ENCODE results near the gene ASIC1.
A peak's percentile ranks its signal among the peaks of the same experiment; 100 is the strongest.

ASIC1 gene

DNA sequence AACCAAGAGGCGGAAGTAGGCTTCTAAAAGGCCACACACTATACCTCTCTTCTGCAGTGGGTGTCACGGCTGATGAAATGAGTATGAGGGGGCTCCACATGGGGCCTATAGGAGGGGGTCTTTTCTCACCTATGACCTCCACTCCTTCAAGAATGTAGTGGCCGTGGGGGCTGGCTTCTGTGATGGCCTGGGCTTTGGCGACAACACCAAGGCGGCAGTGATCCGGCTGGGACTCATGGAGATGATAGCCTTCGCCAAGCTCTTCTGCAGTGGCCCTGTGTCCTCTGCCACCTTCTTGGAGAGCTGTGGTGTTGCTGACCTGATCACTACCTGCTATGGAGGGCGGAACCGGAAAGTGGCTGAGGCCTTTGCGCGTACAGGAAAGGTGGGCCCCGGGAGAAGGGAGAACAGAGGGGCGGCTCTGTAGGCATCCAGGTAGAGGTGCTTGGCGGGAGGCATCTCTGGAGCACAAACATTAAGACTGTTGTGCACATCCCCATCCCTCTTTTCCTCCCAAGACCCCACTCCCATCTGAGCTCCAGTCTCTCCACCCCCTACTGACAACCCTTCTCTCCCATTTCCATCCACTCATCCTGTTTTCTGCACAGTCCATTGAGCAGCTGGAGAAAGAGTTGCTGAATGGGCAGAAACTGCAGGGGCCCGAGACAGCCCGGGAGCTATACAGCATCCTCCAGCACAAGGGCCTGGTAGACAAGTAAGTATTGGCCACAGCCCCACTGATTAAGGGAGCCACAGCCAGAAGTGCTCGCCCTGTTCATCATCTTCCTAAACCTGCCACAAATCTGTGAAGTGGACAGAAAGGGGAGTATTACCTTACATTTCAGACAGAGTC, 50.2 kb downstream of the ASIC1 start:
- DNase-seq (ENCODE audit: low read depth): no peak

DNA sequence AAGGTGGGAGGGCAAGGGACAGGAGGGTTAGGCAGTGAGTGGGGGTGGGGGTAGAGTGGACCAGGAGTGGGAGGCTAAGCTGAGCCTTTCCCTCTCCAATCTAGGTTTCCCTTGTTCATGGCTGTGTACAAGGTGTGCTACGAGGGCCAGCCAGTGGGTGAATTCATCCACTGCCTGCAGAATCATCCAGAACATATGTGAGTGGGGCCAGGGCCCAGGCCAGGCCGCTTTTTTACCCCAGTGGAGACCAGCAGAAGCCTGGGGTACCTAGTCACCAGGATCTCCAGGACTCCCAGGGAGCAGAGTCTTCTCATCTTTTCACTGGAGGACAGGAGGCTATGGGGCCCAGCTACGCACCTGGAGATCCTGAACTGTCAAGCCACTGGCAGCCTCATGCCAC, 51.9 kb downstream of the ASIC1 start:
- DNase-seq (ENCODE audit: low read depth): no peak

DNA sequence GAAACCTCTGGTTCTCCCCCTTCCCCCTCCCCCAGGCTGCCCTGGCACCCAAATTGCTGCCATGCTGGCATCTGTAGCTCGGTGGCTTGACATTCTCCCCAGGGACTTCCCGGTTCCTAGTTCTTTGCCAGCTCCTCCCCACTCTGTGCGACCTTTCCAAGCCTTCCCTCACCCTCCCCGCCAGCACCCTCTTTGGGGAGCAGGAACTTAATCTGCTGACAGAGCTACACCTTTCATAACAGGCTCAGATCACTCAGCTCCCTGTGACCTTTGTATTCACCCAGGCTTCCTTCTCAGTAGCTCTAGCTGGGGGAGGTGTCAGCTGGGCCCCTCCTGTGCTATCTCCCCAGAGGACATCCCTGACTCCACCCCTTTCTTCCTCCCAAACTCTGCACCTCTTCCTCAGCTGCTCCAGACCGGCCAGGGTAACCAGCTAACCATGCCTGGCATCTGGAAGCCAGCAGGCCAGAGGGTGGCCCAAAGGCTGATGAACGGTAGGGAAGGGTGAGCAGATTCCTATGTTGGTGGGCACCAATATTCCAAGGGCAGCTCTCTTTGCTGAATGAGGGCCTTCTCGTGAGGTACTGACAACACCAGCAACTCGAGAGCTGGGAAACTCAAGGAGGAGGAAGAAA, 52.8 kb downstream of the ASIC1 start:
- DNase-seq (ENCODE audit: low read depth): no peak

DNA sequence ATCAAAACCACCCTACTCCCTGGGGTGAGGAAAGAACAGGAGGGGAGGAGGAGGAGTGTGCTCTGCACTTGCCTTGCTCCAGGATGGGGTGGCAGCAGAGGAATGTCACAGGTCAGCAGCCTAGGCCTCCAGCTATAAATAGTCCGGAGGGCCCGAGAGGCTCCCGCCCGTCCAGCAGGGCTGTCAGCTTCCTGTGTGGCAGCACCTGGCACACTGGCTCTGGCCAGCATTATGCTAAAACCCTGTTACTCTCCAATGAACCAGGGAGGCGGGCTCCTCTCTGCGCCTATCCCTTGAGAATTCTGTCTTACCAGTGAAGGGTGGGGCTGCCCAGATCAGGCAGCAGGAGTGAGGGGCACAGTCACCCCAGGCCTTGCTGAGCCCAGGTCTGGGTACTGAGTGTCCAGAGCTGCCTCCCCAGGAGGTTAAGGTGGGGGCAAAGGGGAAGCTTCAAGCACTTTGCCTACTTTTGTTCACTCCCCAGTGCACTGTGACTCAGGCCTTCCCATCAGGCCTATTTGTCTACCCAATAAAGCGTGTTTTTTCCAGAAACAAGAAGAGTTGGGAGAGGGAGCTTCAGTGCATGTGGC, 53.5 kb downstream of the ASIC1 start:
- no peak for DNase-seq (ENCODE audit: low read depth)

DNA sequence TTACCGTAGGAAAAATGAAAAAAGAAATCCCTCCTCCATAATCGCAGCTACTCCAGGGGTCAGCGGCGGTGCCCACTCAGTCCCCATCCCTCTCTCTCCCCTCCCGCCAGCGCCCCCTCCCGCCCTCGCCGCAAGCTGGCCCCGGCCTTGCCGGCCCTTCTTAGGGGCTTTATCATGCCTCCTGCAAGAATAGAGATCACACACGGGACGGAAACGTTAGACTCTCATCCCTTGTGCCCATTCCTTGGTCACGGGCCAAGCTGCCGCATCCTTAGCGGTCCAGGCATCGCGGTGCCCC, 53.9 kb downstream of the ASIC1 start:
- DNase-seq (ENCODE audit: low read depth): no peak

DNA sequence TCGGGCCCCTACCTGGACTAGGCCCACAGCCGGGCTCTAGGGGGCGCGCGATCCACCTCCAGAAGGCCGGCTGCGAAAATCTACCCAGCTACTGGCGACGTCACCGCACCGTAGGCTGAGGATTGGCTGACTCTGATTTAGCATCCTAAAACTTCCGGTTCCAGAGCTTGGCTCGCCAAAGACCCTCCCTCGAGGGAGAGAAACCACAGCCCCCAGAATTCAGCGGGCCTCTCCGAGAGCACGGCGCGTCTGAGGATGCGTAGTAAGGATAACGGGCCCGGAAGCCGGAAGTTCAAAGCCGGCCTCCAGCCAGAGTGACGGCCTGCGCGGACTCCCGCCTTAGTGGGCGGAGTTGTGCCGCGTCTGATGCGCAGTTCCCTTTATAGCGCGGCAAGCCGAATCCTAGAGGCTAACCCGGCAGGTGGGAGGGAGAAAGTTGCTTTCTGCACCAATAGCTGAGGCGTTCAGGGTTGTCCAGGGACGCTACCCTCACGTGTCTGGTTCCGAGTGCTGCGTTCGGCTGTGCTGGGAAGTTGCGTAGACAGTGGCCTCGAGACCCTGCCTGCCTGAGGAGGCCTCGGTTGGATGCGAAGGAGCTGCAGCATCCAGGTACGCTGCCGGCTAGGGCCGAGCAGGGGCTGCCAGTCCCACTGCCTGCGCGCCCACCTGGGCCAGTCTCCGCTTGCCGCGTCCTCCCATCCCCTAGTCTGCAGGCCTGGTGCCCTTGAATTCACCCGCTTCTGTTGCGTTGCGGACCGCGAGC, 54.5 kb downstream of the ASIC1 start, which contains the start of gene COX14:
TSS of gene COX14 (plus strand) at position 544 of the 763 bp plus-strand sequence. CDS start 7,808 bp downstream, outside the sequence.
- DNase-seq (ENCODE audit: low read depth): peak; percentile 97

DNA sequence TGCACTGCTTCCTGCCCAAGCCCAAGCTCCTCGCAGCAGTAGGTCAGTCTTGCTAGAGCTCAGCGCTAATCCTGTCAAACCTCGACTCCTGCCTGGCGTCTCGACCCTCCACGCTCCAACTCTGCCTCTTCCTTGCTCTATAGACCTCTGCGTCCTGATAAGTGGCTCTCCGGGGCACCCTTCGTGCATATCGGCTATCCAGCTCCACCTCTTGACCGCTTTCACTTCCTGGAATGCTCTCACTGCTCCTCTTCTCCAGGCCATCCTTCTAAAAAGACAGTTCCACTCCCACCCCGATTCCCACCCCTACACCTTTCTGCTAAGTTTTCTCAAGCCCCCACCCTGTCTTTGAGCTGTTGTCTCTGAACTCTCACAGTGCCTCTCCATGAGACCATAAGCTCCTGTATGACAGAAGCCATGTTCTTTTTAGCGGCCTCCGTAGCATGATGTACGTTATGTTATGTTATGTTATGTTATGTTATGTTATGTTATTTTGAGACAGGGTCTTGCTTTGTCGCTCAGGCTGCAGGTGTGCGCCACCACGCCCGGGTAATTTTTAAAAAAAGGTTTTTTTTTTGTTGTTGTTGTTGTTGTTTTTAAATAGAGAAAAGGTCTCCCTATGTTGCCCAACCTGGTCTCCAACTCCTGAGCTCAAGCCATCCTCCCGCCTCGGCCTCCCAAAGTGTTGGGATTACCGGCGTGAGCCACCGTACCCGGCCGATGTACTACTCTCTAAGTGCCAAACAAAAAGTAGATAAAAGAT, 55.2 kb downstream of the ASIC1 start:
- no peak for DNase-seq (ENCODE audit: low read depth)

DNA sequence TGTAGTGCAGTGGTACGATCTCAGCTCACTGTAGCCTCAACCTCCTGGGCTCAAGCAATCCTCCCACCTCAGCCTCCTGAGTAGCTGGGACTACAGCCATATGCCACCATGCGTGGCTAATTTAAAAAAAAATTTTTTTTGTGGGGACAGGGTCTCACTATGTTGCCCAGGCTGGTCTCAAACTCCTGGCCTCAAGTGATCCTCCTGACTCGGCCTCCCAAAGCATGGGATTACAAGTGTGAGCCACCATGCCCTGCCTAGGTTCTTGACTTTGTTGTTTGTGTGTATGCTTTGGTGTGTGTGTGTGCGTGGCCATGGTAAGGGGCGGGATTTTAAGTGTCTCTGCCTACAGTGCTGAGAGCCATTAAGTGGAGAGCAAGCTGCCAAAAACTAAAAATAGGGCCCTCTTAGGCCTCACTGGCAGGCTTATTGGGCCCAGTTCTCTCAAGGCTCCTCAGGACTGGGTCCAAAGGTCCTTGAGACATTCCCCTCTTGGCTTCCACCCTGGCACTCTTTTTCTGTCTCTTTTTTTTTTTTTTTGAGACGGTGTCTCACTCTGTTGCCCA, 59.7 kb downstream of the ASIC1 start:
- DNase-seq (ENCODE audit: low read depth): no peak

DNA sequence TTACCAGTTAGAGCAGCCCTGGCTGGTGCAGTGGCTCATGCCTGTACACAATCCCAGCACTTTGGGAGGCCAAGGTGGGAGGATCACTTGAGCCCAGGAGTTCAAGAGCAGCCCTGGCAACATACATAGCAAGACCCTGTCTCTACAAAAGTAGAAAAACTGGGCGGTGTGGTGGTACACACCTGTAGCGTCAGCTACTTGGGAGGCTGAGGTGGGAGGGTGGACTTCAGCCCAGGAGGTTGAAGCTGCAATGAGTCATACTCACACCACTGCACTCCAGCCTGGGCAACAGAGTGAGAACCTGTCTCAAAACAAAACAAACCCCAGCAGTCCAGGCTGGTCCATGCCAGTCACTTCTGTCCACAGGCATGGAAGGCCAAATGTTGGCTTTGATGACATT, 62.0 kb downstream of the ASIC1 start:
- no peak for DNase-seq (ENCODE audit: low read depth)

DNA sequence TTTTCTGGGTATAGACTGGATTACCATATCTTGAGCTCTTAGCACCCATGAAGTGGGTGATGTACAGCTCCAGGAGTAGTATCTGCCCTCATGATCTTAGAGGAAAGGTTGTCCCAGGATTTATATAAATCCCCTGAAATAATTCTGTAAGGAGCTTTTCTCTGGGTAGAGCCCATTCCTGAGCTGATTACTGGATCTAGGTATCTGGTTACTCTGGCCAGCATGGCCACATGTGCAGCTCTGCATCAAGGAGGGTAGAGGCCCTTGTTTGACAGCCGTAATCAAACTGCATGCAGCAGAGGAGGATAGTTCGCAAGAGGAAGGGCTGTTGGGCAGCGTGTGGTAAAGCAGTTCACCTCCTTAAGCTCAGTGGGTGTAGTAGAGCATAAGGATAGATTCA, 63.1 kb downstream of the ASIC1 start:
- DNase-seq (ENCODE audit: low read depth): no peak

DNA sequence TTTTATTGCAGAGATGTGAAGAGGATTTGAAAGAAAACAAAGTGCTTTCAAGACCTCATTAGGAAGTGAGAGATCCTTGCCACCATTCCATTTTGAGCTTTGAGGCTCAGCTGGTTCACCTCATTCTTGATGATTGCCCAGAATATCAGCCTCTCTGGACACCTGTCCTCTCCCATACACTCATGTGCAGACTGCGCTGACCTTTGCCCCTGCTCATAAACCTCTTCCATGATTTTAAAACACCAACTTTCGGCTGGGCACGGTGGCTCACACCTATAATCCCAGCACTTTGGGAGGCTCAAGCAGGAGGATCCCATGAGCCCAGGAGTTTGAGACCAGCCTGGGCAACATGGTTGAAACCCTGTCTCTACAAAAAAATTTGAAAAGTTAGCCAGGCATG, 63.6 kb downstream of the ASIC1 start:
- DNase-seq (ENCODE audit: low read depth): no peak

DNA sequence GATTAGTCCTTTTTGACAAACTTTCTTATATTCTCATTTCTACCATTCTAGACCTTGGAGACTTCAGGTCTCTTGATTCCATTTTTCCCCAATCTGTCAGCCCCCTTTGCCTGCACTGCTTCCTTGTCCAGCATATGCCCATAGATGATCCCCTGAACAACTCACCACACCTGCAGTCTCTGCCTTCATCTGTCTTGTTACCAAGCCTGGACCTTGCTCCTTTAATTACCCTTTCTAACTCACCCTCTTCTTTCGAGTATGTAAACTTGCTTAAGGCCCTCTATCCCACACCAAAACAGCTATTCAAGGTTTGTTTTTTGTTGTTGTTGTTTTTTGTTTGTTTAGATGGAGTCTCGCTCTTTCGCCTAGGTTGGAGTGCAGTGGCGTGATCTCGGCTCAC, 64.2 kb downstream of the ASIC1 start:
- no peak for DNase-seq (ENCODE audit: low read depth)

DNA sequence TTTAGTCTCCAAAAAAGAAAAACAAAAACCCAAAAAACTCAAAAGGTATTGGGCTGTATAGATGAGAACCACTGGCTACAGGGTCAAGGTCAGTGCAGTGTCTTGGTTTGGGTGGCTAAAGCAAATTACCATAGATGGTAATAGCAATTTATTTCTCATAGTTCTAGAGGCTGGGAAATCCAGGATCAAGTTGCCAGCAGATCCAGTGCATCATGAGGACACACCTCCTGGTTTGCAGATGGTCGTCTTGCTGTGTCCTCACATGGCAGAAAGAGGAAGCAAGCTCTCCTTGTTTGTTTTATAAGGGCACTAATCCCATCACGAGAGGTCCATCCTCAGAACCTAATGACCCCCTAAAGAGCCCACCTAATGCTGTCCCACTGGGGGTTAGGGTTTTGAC, 65.8 kb downstream of the ASIC1 start:
- DNase-seq (ENCODE audit: low read depth): no peak

DNA sequence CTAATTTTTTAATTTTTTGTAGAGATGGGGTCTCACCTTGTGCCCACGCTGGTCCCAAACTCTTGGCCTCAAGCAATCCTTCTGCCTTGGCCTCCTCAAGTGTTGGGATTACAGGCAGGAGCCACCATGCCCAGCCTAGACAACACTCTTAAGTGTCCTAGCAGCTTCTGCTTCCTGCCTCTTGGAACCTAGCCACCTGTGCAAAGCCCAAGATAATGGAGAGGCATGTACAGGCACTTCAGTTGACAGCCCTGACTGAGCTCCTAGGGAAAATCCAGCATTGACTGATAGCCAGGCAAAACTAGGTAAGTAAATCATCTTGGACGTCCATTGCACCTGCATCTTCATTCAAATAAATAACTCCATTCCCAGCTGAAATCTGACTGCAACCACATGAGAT, 70.2 kb downstream of the ASIC1 start:
- DNase-seq (ENCODE audit: low read depth): no peak

DNA sequence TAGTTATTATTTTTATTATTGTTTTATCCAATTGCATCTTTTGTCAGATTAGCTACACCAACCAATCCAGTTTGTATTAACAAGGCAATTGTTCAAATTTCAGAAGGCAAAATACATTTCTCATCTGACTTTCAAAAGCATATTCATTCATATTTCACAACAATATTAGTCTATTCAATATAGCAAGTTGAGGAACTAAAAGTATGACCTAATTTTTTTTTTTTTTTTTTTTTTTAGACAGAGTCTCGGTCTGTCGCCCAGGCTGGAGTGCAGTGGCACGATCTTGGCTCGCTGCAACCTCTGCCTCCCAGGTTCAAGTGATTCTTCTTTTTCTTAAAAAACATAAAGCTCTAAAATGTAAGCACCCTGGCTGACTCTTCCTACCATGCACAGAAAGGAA, 71.9 kb downstream of the ASIC1 start:
- no peak for DNase-seq (ENCODE audit: low read depth)

DNA sequence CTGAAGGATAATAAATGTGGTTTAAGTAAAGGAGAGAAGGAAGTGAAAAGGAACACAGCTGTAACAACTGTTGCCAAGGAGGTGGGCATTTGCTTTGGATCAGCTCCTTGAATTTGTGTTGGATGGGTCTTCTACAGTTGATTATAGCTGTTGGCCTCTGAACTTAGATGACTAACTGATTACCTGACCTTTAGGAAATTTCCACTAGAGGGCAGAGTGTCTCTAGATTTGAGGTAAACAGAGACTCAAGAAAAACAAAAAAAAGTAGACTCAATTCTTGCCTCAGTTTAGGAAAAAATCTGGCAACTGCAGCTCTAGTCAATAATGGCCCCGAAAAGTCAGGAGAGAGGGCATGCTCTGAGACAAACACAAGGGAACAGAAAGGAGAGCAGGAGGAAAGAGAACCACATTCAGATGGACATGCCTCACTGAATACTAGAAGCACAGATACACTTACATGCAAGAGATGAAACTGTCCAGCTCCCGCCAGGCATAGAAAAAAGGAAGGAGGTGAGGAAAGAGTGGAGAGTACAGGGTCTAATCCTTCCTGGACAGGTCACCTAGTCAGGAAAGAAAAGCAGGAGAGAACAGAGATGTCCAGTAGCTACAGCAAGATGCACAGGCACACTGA, 75.2 kb downstream of the ASIC1 start:
- DNase-seq (ENCODE audit: low read depth): no peak
